Stimulated activated CD8-positive, alpha-beta memory T cell treated with anti-CD3 and anti-CD28 coated beads, Interleukin-15, amount 100 ng/mL, for 4 hours (primary cell): ENCODE data around the gene RAB27B.

Source experiments
- DNase-seq, 2 donors: peaks; one replicate each; pipeline ENCODE4 v3.0.0-alpha.2; 2020; ENCODE audit warnings: low read depth in 2 of 2

Gene RAB27B

GRCh38 chr18:54867131-54867530 is 38.9 kb downstream of the RAB27B start:
- no peak for DNase-seq

GRCh38 chr18:54871231-54871630 is 43.0 kb downstream of the RAB27B start:
- DNase-seq: no peak

- DNase-seq: no peak
These were observed 44.4 kb downstream of the RAB27B start for GRCh38 chr18:54872681-54873080.

- DNase-seq: no peak
These were observed 45.6 kb downstream of the RAB27B start for GRCh38 chr18:54873884-54874255.

GRCh38 chr18:54875063-54875462 is 46.8 kb downstream of the RAB27B start:
- no peak for DNase-seq

- no peak for DNase-seq
These were observed 48.8 kb downstream of the RAB27B start for GRCh38 chr18:54877076-54877475.

GRCh38 chr18:54878159-54878622 is 49.9 kb downstream of the RAB27B start:
- no peak for DNase-seq

- no peak for DNase-seq
These were observed 50.5 kb downstream of the RAB27B start for GRCh38 chr18:54878659-54879358.

- no peak for DNase-seq
These were observed 51.4 kb downstream of the RAB27B start for GRCh38 chr18:54879691-54880090.

GRCh38 chr18:54880395-54881105 is 52.3 kb downstream of the RAB27B start:
- no peak for DNase-seq

- DNase-seq: no peak
These were observed 53.0 kb downstream of the RAB27B start for GRCh38 chr18:54881229-54881768.

GRCh38 chr18:54882318-54882717 is 54.0 kb downstream of the RAB27B start:
- no peak for DNase-seq

- DNase-seq: no peak
These were observed 55.7 kb downstream of the RAB27B start for GRCh38 chr18:54883816-54884604.

- no peak for DNase-seq
These were observed 60.1 kb downstream of the RAB27B start for GRCh38 chr18:54888378-54888777.

GRCh38 chr18:54888933-54889332 is 60.7 kb downstream of the RAB27B start:
- DNase-seq: no peak

GRCh38 chr18:54899500-54899899 is 71.2 kb downstream of the RAB27B start:
- DNase-seq: no peak

GRCh38 chr18:54900290-54900689 is 72.0 kb downstream of the RAB27B start:
- DNase-seq: no peak

GRCh38 chr18:54904581-54904980 is 76.3 kb downstream of the RAB27B start:
- no peak for DNase-seq

GRCh38 chr18:54905629-54906028 is 77.4 kb downstream of the RAB27B start:
- DNase-seq: no peak

GRCh38 chr18:54906331-54907185 is 78.3 kb downstream of the RAB27B start:
- no peak for DNase-seq

- DNase-seq: no peak
These were observed 81.3 kb downstream of the RAB27B start for GRCh38 chr18:54909538-54909937.
